MCF 10A (cell line): Measurements from ENCODE around the gene CD300LB. TPM values are rescaled to one million over a fixed set of nuclear protein-coding genes. Genes with fewer than 3 reads are reported as not detected.

Experiments used
- Bru-seq: library from RNA; stranded (reverse); fragments of 400-500 nt; gene quantifications from one replicate; lab custom pipeline; 2021; lab: Mats Ljungman, UMichigan
- BruChase-seq, 2 experiments: library from RNA; stranded (reverse); fragments of 400-500 nt; gene quantifications; one replicate each; lab custom pipeline; 2021; lab: Mats Ljungman, UMichigan
- BruUV-seq: library from RNA; stranded (reverse); fragments of 400-500 nt; replicated peaks from 2 replicates; lab custom pipeline; 2021; lab: Mats Ljungman, UMichigan
- CTCF ChIA-PET: fragments of 300-600 bp; sonication (Branson Sonifier 250); formaldehyde crosslinking; extraction: SDS; loops from one replicate; lab custom pipeline; 2021; ENCODE audit warnings: antibody characterized with exemption, inconsistent platforms; lab: Yijun Ruan, JAX
- POLR2A ChIA-PET: fragments of 300-600, 350-650 bp; sonication (Branson Sonifier 250); formaldehyde crosslinking; extraction: SDS; loops from one replicate; lab custom pipeline; 2020; ENCODE audit warnings: antibody characterized with exemption, inconsistent platforms; lab: Yijun Ruan, JAX
- DNase-seq: peaks from one replicate; pipeline ENCODE4 v3.0.0-alpha.2; 2018; ENCODE audit not compliant: unreplicated experiment
- H3K27ac Mint-ChIP-seq: one replicate; pipeline ENCODE4 v1.8.0; 2022; ENCODE audit warnings: mild to moderate bottlenecking, low read depth, mixed read lengths; ENCODE audit not compliant: unreplicated experiment
- H3K27me3 Mint-ChIP-seq: one replicate; pipeline ENCODE4 v1.8.0; 2022; ENCODE audit warnings: mixed read lengths; ENCODE audit not compliant: insufficient read depth, unreplicated experiment
- H3K36me3 Mint-ChIP-seq: one replicate; pipeline ENCODE4 v1.8.0; 2022; ENCODE audit warnings: mild to moderate bottlenecking, moderate library complexity, mixed read lengths; ENCODE audit not compliant: insufficient read depth, unreplicated experiment
- H3K4me1 Mint-ChIP-seq: one replicate; pipeline ENCODE4 v1.8.0; 2022; ENCODE audit warnings: mixed read lengths; ENCODE audit not compliant: insufficient read depth, unreplicated experiment
- H3K4me3 Mint-ChIP-seq: one replicate; pipeline ENCODE4 v1.8.0; 2022; ENCODE audit warnings: mild to moderate bottlenecking, moderate library complexity, mixed read lengths; ENCODE audit not compliant: unreplicated experiment
- H3K9me3 Mint-ChIP-seq: one replicate; pipeline ENCODE4 v1.8.0; 2022; ENCODE audit warnings: mixed read lengths; ENCODE audit not compliant: unreplicated experiment
- CTCF ChIP-seq: fragments of 200-600 bp; IDR thresholded peaks from one replicate; pipeline ENCODE4 v1.8.0; 2022; ENCODE audit warnings: antibody characterized with exemption, mild to moderate bottlenecking; ENCODE audit not compliant: unreplicated experiment
- intact Hi-C: fragments of 100-400 bp; cut with micrococcal nuclease; formaldehyde crosslinking; loops from 2 replicates; pipeline ENCODE4 v1.14.1; 2022
- long read RNA-seq: library from polyadenylated mRNA; stranded (forward); transcript quantifications from one replicate; pipeline ENCODE4 v2.0.0, GENCODE V29; 2022
- total RNA-seq: library from RNA; stranded (reverse); gene quantifications from 2 replicates; pipeline ENCODE4 v1.2.3, GENCODE V29; 2022

CD300LB gene
- total RNA-seq (not detected in 2 replicates), Bru-seq, nascent RNA (not detected), BruChase-seq, experiment 1, labeled RNA remaining after a 6-hour chase (percentile 8 among the genes with signal in this experiment), BruChase-seq, experiment 2, labeled RNA remaining after a 2-hour chase (not detected)
- long read RNA-seq: 0 reads

- intact Hi-C loops: no loop called here
- no TSS peak for BruUV-seq
- Mint-ChIP-seq H3K4me1 (peaks cover 6% of the 10 kb centered on the region), H3K27me3 (peaks cover 47% of the 10 kb centered on the region), H3K27ac (no peak within 1 kb of the TSS), H3K4me3 (no peak within 1 kb of the TSS), H3K36me3 (peaks cover 4% of the 10 kb centered on the region), H3K9me3 (no peaks in the 10 kb centered on the region)
- POLR2A ChIA-PET: no interaction called here
- DNase-seq: no peak
- CTCF ChIA-PET: interaction anchor here (1.1 to 2.6 kb wide), 6 partner anchors 11 to 151 kb away, joined by 3 to 16 read pairs (median 5); no protein-coding TSS in a partner anchor
- no peak for TF ChIP-seq CTCF
Measured at GRCh38 chr17:74531231-74531761, at the start of gene CD300LB. TSS of gene CD300LB (minus strand) at chr17:74531475. CDS start at chr17:74531350, 125 bp downstream.

GRCh38 chr17:74579900-74580299, 48.6 kb upstream of the CD300LB start:
- H3K9me3 Mint-ChIP-seq: no peaks in the 10 kb centered on the region
- POLR2A ChIA-PET: no interaction called here
- intact Hi-C loops: no loop called here

GRCh38 chr17:74578979-74579378, 47.7 kb upstream of the CD300LB start:
- BruUV-seq: no TSS peak
- H3K36me3 Mint-ChIP-seq: peaks cover 6% of the 10 kb centered on the region

More at GRCh38 chr17:74579900-74580299, 48.6 kb upstream of the CD300LB start:
- no peak for DNase-seq
- H3K4me3 Mint-ChIP-seq: no peak overlapping the region
- TF ChIP-seq CTCF: no peak
- H3K36me3 Mint-ChIP-seq: peaks cover 6% of the 10 kb centered on the region
- no peaks in the 10 kb centered on the region for H3K27me3 Mint-ChIP-seq
- no peak overlapping the region for H3K27ac Mint-ChIP-seq
- CTCF ChIA-PET: no interaction called here
- H3K4me1 Mint-ChIP-seq: peaks cover 5% of the 10 kb centered on the region
- BruUV-seq: no TSS peak

More at GRCh38 chr17:74578979-74579378, 47.7 kb upstream of the CD300LB start:
- CTCF ChIA-PET: no interaction called here
- H3K4me1 Mint-ChIP-seq: peaks cover 5% of the 10 kb centered on the region
- H3K9me3 Mint-ChIP-seq: no peaks in the 10 kb centered on the region
- intact Hi-C loops: no loop called here
- no peak overlapping the region for H3K4me3 Mint-ChIP-seq
- POLR2A ChIA-PET: no interaction called here
- no peak for DNase-seq
- no peak for TF ChIP-seq CTCF
- no peaks in the 10 kb centered on the region for H3K27me3 Mint-ChIP-seq
- no peak overlapping the region for H3K27ac Mint-ChIP-seq
